Stomach (tissue), 9 donors: ENCODE measurements around the gene TSPAN17. TPM values are rescaled to one million over a fixed set of nuclear protein-coding genes. Genes with fewer than 3 reads are reported as not detected.

ENCODE experiments used
- DNase-seq, 2 donors: peaks; one replicate each; pipeline versions ENCODE4 v3.0.0 to v3.0.0-alpha.2; 2013 to 2019
- H3K27ac ChIP-seq, 5 donors: fragments of 200-600 bp in 4 of 5; sonication (generic) in 4 of 5; one replicate each; pipeline ENCODE4 v1.5.1; 2013 to 2019; ENCODE audit warnings: mild to moderate bottlenecking in 1 of 5, moderate library complexity in 1 of 5
- H3K27me3 ChIP-seq, 3 donors: fragments of 200-600 bp; sonication (generic); one replicate each; pipeline ENCODE4 v1.5.1; 2017 to 2019; ENCODE audit warnings: mixed run types in 1 of 3
- H3K36me3 ChIP-seq, 4 donors: fragments of 200-600 bp; sonication (generic); 1 replicate in 3 of 4; 2 replicates in 1 of 4; pipeline ENCODE4 v1.5.1; 2016 to 2019
- H3K4me1 ChIP-seq, 4 donors: fragments of 200-600 bp; sonication (generic); one replicate each; pipeline ENCODE4 v1.5.1; 2016 to 2019
- H3K4me3 ChIP-seq, 4 donors: fragments of 200-600 bp; sonication (generic) in 3 of 4; one replicate each; pipeline ENCODE4 v1.5.1; 2016 to 2019; ENCODE audit warnings: mild to moderate bottlenecking in 1 of 4
- H3K9me3 ChIP-seq, 4 donors: fragments of 200-600 bp; sonication (generic); one replicate each; pipeline ENCODE4 v1.5.1; 2016 to 2019
- EP300 ChIP-seq: sonication (generic); formaldehyde crosslinking; IDR thresholded peaks from one replicate; pipeline ENCODE4 v1.6.1; 2017; ENCODE audit warnings: antibody characterized with exemption
- POLR2A ChIP-seq, 4 donors: fragments of 450-650 bp; IDR thresholded peaks; one replicate each; pipeline ENCODE4 v1.6.1; 2016; ENCODE audit warnings: antibody characterized with exemption in 4 of 4, control low read depth in 2 of 4, mild to moderate bottlenecking in 1 of 4, moderate library complexity in 1 of 4
- POLR2AphosphoS5 ChIP-seq, 3 donors: sonication (generic); formaldehyde crosslinking; IDR thresholded peaks; one replicate each; pipeline ENCODE4 v1.6.1; 2016; ENCODE audit warnings: antibody characterized with exemption in 3 of 3
- WGBS, 5 donors: extraction: QIAGEN DNeasy Blood & Tissue Kit in 3 of 5; methylation state at CpG; one replicate each; pipeline versions ENCODE4 v1.1.5 to v1.1.7; 2013 to 2018; 5-methylcytosine and 5-hydroxymethylcytosine counted together
- intact Hi-C: fragments of 100-400 bp; cut with DNase I; formaldehyde crosslinking; loops from one replicate; pipeline ENCODE4 v1.15.1; 2023; ENCODE audit warnings: low total_unique reads
- polyA plus RNA-seq, 3 donors: library from polyadenylated mRNA; stranded (reverse); fragments of 200-250 nt; gene quantifications; one replicate each; pipeline ENCODE4 v1.2.3, GENCODE V29; 2013
- total RNA-seq, 5 donors: library from RNA; depleted of rRNA; stranded (reverse); fragments of >200 nt; gene quantifications; one replicate each; pipeline versions ENCODE4 v1.1.0 to v1.2.3, GENCODE V29; 2014 to 2016
- TF ChIP-seq, protein P1 (sequence below), 7 experiments: fragments of 450-650 bp in 4 of 7; fragments of 200-600 bp in 3 of 7; sonication (generic) in 3 of 7; IDR thresholded peaks; one replicate each; pipeline ENCODE4 v1.5.1; 2016 to 2019; ENCODE audit warnings: antibody characterized with exemption in 7 of 7, control low read depth in 2 of 7, mild to moderate bottlenecking in 1 of 7
- donor health status: healthy with polysubstance abuse.
- donor health status: Bipolar disorder and iron deficiency.
- donor health status: healthy.

The TSPAN17 gene
- total and polyA plus RNA-seq, 8 donors = 2.3 to 79.9 (median 21.7) TPM

DNA sequence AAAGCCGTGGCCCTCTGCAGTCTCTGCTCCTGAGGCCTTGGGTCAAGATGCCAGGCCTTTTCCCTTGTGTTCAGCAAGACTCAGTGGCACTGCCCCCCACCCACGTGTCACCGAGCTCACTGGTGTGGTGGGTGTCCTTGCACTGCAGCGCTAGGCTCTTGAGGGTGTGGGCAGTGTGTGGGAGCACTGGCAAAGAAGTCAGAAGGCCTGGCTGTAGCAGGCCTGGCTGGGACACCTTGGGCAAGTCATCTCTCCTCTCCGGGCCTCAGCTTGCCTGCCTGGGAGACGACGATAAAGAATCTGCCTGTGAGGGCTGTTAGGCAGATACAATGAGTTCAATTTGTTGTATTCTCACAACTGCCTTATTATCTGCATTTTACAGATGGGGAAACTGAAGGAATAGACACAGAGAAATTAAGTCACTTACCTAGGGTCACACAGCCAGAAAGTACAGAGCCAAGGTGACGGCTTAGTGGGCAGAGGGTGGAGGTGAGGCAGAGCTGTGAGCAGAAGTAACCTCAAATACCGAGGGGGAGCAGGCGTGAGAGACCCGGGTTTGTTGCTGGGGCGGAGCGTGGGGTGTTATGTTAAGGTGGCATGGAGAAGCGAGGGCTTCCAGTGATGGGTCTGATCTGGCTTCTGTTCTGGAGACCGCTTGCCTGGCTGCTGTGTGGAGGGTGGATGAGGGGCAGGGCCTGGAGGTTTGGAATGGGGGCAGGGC is 1.4 kb downstream of the TSPAN17 start:
- Histone ChIP-seq H3K4me1 (peaks cover 19 to 59% (median 26%) of the 10 kb centered on the region in 4 donors), H3K27me3 (no peaks in the 10 kb centered on the region), H3K27ac (peak overlapping the region in 3 of 5 donors; percentile 85 to 89 (median 87)), H3K36me3 (peaks cover 0 to 16% (median 14%) of the 10 kb centered on the region in 4 donors), H3K9me3 (no peaks in the 10 kb centered on the region), H3K4me3 (peak overlapping the region; percentile 70 to 82 (median 82))
- no peak for DNase-seq
- TF ChIP-seq EP300 = no peak
- 69 to 77% (median 71%) methylated on average over 12 to 15 of the region's 15 CpGs for WGBS, 5 donors
- intact Hi-C loops = no loop called here

DNA sequence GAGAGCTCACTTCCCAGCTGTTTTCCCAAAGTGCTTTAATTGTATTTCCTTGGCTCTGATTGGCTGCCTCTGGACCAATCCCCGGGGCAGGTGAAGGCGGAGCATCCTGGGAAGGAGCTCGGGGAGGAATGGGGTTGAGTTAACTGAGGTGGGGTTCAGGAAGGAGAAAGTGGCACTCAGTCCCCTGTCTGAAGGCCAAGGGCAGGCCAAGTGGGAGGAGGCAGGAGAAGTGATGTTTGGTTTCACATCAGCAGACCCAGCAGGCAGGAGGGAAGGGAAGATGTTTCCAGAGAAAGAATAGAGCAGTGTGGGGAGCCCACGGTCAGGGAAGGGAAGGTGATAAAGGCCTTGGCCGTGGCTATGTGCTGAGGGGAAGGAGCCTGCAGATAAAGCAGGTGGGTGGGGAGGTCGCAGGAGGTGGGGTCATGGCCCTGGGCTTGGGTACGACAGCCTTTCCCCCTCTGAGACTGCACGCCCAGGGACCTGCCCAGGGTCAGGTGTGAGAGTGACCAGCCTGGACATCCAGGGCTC is 3.1 kb downstream of the TSPAN17 start:
- intact Hi-C loops = no loop called here

DNA sequence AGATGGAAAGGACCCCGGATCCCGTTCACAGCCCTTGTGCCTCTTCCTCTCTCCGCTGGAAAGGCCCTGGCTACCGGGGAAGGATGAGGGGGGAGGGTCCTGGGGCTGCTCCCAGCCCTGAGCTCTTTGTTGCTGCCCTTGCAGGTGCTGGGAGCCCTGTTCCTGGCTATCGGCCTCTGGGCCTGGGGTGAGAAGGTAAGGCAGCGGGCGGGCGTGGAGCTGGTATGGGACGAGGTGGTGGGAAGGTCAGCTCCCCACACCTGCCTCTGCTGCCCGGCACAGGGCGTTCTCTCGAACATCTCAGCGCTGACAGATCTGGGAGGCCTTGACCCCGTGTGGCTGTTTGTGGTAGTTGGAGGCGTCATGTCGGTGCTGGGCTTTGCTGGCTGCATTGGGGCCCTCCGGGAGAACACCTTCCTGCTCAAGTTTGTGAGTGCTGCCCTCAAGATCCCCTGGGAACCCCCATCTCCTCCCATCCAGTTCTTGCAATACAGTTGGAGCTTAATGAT is 4.2 kb downstream of the TSPAN17 start:
- intact Hi-C loops = no loop called here
- WGBS, 5 donors = 82 to 93% (median 90%) methylated on average over 15 to 17 of the region's 17 CpGs
- TF ChIP-seq POLR2A (IDR thresholded peaks at IDR 0.05) = no peak
- no peak for TF ChIP-seq POLR2AphosphoS5 (IDR thresholded peaks at IDR 0.05)
- no peak for TF ChIP-seq EP300
- TF ChIP-seq, protein P1, sequence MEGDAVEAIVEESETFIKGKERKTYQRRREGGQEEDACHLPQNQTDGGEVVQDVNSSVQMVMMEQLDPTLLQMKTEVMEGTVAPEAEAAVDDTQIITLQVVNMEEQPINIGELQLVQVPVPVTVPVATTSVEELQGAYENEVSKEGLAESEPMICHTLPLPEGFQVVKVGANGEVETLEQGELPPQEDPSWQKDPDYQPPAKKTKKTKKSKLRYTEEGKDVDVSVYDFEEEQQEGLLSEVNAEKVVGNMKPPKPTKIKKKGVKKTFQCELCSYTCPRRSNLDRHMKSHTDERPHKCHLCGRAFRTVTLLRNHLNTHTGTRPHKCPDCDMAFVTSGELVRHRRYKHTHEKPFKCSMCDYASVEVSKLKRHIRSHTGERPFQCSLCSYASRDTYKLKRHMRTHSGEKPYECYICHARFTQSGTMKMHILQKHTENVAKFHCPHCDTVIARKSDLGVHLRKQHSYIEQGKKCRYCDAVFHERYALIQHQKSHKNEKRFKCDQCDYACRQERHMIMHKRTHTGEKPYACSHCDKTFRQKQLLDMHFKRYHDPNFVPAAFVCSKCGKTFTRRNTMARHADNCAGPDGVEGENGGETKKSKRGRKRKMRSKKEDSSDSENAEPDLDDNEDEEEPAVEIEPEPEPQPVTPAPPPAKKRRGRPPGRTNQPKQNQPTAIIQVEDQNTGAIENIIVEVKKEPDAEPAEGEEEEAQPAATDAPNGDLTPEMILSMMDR (IDR thresholded peaks at IDR 0.05) = no peak

More for the DNA sequence above, 3.1 kb downstream of the TSPAN17 start:
- Histone ChIP-seq H3K4me1 (peaks cover 19 to 65% (median 28%) of the 10 kb centered on the region in 4 donors), H3K9me3 (no peaks in the 10 kb centered on the region), H3K36me3 (peaks cover 0 to 34% (median 32%) of the 10 kb centered on the region in 4 donors), H3K27ac (no peak overlapping the region), H3K4me3 (no peak overlapping the region), H3K27me3 (no peaks in the 10 kb centered on the region)
- no peak for DNase-seq
- 63 to 73% (median 67%) methylated on average over 8 of the region's 8 CpGs for WGBS, 5 donors
- TF ChIP-seq POLR2AphosphoS5 (IDR thresholded peaks at IDR 0.05) (no peak), EP300 (no peak), POLR2A (IDR thresholded peaks at IDR 0.05) (no peak)
- TF ChIP-seq, protein P1 (IDR thresholded peaks at IDR 0.05) = no peak

DNA sequence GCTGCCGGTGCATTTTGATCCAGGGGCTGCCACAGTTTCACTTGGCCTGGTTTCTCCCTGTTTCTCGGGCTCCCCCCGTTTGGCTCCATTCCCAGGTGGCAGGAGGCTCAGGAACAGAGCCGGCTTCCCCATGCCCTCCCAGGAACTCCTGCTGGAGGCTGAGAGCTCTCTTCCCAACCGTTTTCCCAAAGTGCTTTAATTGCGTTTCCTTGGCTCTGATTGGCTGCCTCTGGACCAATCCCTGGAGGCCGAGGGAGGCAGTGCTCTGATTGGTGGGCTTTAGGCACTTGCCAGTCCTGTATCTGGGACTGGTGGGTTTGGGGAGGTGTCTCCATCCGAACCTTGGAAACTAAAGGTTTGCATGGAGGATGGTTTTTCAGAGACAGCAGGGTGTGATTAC is 4.9 kb downstream of the TSPAN17 start:
- 70 to 84% (median 82%) methylated on average over 8 of the region's 8 CpGs for WGBS, 5 donors
- no peak for DNase-seq
- Histone ChIP-seq H3K36me3 (peaks cover 0 to 51% (median 48%) of the 10 kb centered on the region in 4 donors), H3K4me3 (no peak overlapping the region), H3K27ac (no peak overlapping the region), H3K9me3 (no peaks in the 10 kb centered on the region), H3K4me1 (peaks cover 19 to 58% (median 22%) of the 10 kb centered on the region in 4 donors), H3K27me3 (no peaks in the 10 kb centered on the region)
- TF ChIP-seq, protein P1 (IDR thresholded peaks at IDR 0.05) = no peak
- intact Hi-C loops = no loop called here

More for the DNA sequence above, 4.2 kb downstream of the TSPAN17 start:
- no peak overlapping the region for H3K4me3 ChIP-seq
- peaks cover 0 to 45% (median 42%) of the 10 kb centered on the region in 4 donors for H3K36me3 ChIP-seq
- no peaks in the 10 kb centered on the region for H3K27me3 ChIP-seq
- peaks cover 19 to 62% (median 26%) of the 10 kb centered on the region in 4 donors for H3K4me1 ChIP-seq
- no peak for DNase-seq
- no peaks in the 10 kb centered on the region for H3K9me3 ChIP-seq
- H3K27ac ChIP-seq = no peak overlapping the region
